Testis (tissue), 3 donors: ENCODE results near the gene SND1. TPM values are rescaled to one million over a fixed set of nuclear protein-coding genes. Genes with fewer than 3 reads are reported as not detected.
"Not testable (repeated sequence)": the region's sequence is repeated elsewhere in the genome, so short reads cannot be mapped to it uniquely, and the experiment has no call there.

ENCODE experiments used
- DNase-seq: peaks from one replicate; pipeline ENCODE4 v3.0.0-alpha.2; 2019
- H3K27ac ChIP-seq, 2 donors: fragments of 200-600 bp; sonication (generic); one replicate each; pipeline ENCODE4 v1.5.1; 2019
- H3K27me3 ChIP-seq: fragments of 200-600 bp; sonication (generic); one replicate; pipeline ENCODE4 v1.5.1; 2019
- H3K36me3 ChIP-seq: fragments of 200-600 bp; sonication (generic); one replicate; pipeline ENCODE4 v1.5.1; 2017; ENCODE audit warnings: low read depth; ENCODE audit errors: missing control alignments
- H3K4me1 ChIP-seq: fragments of 200-600 bp; sonication (generic); one replicate; pipeline ENCODE4 v1.5.1; 2019
- H3K4me3 ChIP-seq, 2 donors: fragments of 200-600 bp; sonication (generic); one replicate each; pipeline ENCODE4 v1.5.1; 2017 to 2019
- H3K9me3 ChIP-seq: fragments of 200-600 bp; sonication (generic); one replicate; pipeline ENCODE4 v1.5.1; 2017
- POLR2A ChIP-seq: fragments of 450-650 bp; IDR thresholded peaks from one replicate; pipeline ENCODE4 v1.6.1; 2017; ENCODE audit warnings: antibody characterized with exemption, mild to moderate bottlenecking, moderate library complexity
- WGBS, 2 donors: methylation state at CpG; one replicate each; pipeline ENCODE4 v1.1.5; 2018; 5-methylcytosine and 5-hydroxymethylcytosine counted together
- intact Hi-C: fragments of 100-400 bp; cut with DNase I; formaldehyde crosslinking; loops from one replicate; pipeline ENCODE4 v1.15.1; 2023; ENCODE audit warnings: low total_unique reads
- polyA plus RNA-seq: library from polyadenylated mRNA; stranded (reverse); fragments of 350-450 nt; fragmentation: Illumina TruSeq; extraction: RNeasy Lipid Tissue Mini Kit (QIAGEN cat#74804); gene quantifications from one replicate; pipeline ENCODE4 v1.2.3, GENCODE V29; 2014; ENCODE audit warnings: low read depth, low replicate concordance; ENCODE audit not compliant: insufficient read depth
- total RNA-seq, 2 donors: library from RNA; depleted of rRNA; stranded (reverse); fragments of >200 nt; gene quantifications; one replicate each; pipeline ENCODE4 v1.2.3, GENCODE V29; 2016
- TF ChIP-seq, protein P1 (sequence below), 3 experiments: fragments of 450-650 bp in 2 of 3; fragments of 200-600 bp in 1 of 3; sonication (generic) in 1 of 3; IDR thresholded peaks; one replicate each; pipeline ENCODE4 v1.5.1; 2016 to 2019; ENCODE audit warnings: antibody characterized with exemption in 3 of 3, mild to moderate bottlenecking in 2 of 3, moderate library complexity in 1 of 3

The SND1 gene
- total and polyA plus RNA-seq, 3 donors from 2014 or later, result 132 to 207 (median 179) TPM

DNA sequence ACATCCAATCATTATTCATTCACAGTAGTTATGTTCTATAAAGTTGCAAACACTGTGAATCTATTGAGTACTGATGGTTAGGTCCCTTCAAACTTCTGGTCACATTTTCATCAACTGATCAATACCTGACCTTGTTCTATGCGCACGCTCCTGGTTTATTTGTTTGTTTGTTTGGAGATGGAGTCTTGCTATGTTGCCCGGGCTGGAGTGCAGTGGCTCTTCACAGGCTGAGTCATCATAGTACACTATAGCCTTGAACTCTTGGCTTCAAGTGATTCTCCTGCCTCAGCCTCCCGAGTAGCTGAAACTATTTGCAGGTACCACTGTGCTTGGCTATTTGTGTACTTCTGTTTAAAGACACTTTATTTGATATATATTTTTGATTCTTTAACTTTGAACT is 19.3 kb downstream of the SND1 start:
- 68 to 78% methylated on average over 4 of the region's 4 CpGs for WGBS, 2 donors
- DNase-seq, result no peak
- no peak for TF ChIP-seq POLR2A
- Histone ChIP-seq H3K4me3 (no peak overlapping the region), H3K4me1 (no peaks in the 10 kb centered on the region), H3K36me3 (no peaks in the 10 kb centered on the region), H3K27me3 (no peaks in the 10 kb centered on the region), H3K9me3 (no peaks in the 10 kb centered on the region), H3K27ac (no peak overlapping the region)
- intact Hi-C loops, result no loop called here

DNA sequence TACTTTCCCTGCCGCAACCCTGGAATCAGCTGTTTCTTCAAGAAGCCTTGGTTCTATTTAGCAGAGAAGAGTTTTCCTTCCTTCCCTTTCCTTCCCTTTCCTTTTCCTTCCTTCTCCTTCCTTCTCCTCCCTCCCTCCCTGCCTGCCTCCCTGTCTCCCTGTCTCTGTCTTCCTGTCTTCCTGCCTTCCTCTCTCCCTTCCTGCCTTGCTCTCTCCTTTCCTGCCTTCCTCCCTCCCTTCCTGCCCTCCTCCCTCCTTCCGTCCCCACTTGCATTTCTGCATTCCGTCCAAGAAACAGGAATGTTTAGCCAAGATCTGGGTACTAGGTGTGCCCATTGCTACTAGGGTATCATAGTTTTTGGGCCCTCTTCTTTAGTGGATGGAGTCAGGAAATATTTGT is 21.9 kb downstream of the SND1 start:
- Histone ChIP-seq H3K9me3 (no peaks in the 10 kb centered on the region), H3K4me1 (no peaks in the 10 kb centered on the region), H3K36me3 (no peaks in the 10 kb centered on the region), H3K27me3 (no peaks in the 10 kb centered on the region), H3K4me3 (no peak overlapping the region), H3K27ac (no peak overlapping the region)
- WGBS, 2 donors, result 38 to 44% methylated on average over 3 of the region's 3 CpGs
- no peak for DNase-seq
- intact Hi-C loops, result no loop called here
- no peak for TF ChIP-seq POLR2A
- TF ChIP-seq, protein P1, sequence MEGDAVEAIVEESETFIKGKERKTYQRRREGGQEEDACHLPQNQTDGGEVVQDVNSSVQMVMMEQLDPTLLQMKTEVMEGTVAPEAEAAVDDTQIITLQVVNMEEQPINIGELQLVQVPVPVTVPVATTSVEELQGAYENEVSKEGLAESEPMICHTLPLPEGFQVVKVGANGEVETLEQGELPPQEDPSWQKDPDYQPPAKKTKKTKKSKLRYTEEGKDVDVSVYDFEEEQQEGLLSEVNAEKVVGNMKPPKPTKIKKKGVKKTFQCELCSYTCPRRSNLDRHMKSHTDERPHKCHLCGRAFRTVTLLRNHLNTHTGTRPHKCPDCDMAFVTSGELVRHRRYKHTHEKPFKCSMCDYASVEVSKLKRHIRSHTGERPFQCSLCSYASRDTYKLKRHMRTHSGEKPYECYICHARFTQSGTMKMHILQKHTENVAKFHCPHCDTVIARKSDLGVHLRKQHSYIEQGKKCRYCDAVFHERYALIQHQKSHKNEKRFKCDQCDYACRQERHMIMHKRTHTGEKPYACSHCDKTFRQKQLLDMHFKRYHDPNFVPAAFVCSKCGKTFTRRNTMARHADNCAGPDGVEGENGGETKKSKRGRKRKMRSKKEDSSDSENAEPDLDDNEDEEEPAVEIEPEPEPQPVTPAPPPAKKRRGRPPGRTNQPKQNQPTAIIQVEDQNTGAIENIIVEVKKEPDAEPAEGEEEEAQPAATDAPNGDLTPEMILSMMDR (IDR thresholded peaks at IDR 0.05), result no peak

DNA sequence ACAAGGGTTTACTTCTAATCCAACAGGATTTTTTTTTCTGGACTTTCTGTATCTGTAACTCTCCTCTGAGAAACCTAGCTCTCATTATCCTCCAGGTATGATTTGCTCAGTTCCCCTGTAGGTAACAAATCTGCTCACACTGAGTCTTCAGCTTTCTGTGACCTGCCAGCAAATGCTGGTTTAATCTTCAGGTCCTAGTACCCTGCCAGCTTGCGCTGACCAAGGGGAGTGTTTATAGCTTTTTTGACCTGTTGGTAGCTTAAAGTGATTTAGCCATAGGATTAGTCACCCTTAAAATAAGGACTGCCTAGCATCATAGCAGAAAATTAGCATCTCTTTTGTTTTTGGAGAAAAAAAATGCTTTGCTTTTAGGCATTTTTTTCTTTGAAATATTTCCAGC is 22.4 kb downstream of the SND1 start:
- WGBS, 2 donors, result 74 to 80% methylated on average over 1 of the region's 1 CpG
- no peaks in the 10 kb centered on the region for H3K27me3 ChIP-seq
- H3K4me3 ChIP-seq, result no peak overlapping the region
- TF ChIP-seq, protein P1 (IDR thresholded peaks at IDR 0.05), result no peak
- TF ChIP-seq POLR2A, result no peak
- intact Hi-C loops, result no loop called here
- H3K9me3 ChIP-seq, result no peaks in the 10 kb centered on the region
- H3K27ac ChIP-seq, result no peak overlapping the region
- H3K4me1 ChIP-seq, result no peaks in the 10 kb centered on the region
- H3K36me3 ChIP-seq, result no peaks in the 10 kb centered on the region
- DNase-seq, result no peak

DNA sequence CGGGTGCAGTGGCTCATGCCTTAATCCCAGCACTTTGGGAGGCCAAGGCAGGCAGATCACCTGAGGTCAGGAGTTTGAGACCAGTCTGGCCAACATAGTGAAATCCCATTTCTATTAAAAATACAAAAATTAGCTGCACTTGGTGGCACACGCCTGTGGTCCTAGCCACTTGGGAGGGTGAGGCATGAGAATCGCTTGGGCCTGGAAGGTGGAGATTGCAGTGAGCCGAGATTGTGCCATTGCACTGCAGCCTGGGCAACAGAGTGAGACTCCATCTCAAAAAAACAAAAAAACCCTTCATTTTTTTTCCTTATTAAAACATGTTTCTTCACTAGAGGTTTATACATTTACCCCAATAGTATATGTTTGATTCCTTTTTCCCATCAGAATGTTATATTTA is 22.9 kb downstream of the SND1 start:
- intact Hi-C loops, H3K27ac ChIP-seq: not testable (repeated sequence)
- 68 to 73% methylated on average over 4 of the region's 4 CpGs for WGBS, 2 donors

DNA sequence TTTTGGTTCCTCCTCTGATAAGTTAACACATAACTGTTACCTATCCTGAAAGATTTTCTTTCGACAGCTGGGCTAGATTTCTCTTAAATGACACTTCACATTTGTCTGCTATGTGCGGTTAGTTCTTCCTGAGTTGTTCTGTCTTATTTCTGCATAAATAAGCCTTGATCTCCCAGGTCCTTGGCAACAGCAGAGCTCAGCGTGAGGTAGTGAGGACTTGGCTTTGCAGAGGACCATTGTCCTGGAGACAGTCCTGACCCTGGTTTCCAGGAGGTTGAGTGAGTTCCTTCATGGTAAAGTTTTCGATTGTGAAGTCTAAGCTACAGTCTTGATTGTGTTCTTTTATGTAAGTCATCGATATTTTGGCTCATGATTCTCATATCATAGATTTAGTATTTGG is 23.7 kb downstream of the SND1 start:
- H3K27ac ChIP-seq, result no peak overlapping the region
- intact Hi-C loops, result no loop called here
- H3K36me3 ChIP-seq, result no peaks in the 10 kb centered on the region
- TF ChIP-seq, protein P1 (IDR thresholded peaks at IDR 0.05), result no peak
- no peak for TF ChIP-seq POLR2A
- H3K9me3 ChIP-seq, result no peaks in the 10 kb centered on the region
- H3K27me3 ChIP-seq, result no peaks in the 10 kb centered on the region
- H3K4me3 ChIP-seq, result no peak overlapping the region
- no peaks in the 10 kb centered on the region for H3K4me1 ChIP-seq
- WGBS, 2 donors, result 81 to 88% methylated on average over 5 of the region's 5 CpGs
- DNase-seq, result no peak

More for the DNA sequence above, 22.9 kb downstream of the SND1 start:
- not testable (repeated sequence) for DNase-seq, H3K27me3 ChIP-seq, H3K9me3 ChIP-seq, H3K4me1 ChIP-seq, H3K36me3 ChIP-seq, H3K4me3 ChIP-seq

DNA sequence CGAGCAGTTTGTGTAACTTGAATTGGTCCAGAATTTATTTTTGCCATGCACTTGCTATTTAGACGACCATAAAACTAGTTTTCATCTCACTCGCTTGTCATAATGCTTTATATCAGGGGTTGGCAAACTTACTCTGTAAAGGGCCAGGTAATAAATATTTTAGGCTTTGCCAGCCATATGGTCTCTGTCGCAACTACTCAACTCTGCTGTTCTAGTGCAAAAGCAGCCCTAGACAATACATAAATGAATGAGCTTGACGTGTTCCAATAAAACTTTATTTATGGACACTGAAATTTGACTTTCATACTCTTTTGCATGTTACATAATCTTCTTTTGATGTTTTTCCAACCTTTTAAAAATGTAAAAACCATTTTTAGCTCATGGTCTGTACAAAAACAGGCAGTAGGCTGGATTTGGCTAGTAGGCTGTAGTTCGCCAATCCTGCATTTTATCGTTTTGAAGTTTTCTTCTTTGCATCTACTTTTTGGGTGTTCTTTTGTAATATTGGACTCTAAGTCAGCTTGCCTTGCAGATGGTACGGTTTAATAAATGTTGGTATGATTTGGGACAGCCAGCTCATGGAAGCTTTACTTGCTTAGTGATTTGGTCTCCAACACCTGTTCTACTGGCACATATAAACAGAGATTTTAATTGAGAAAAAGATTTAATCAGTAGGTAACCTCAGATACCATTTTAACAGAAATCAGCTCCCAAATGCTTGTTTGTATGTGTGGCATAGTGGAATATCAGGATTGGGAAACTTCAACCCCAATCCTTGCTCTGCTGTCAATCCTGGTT is 25.6 kb downstream of the SND1 start:
- Histone ChIP-seq H3K27ac (no peak overlapping the region), H3K9me3 (no peaks in the 10 kb centered on the region), H3K4me3 (no peak overlapping the region), H3K4me1 (no peaks in the 10 kb centered on the region), H3K36me3 (no peaks in the 10 kb centered on the region), H3K27me3 (no peaks in the 10 kb centered on the region)
- intact Hi-C loops, result no loop called here
- no peak for DNase-seq
- no peak for TF ChIP-seq POLR2A
- TF ChIP-seq, protein P1 (IDR thresholded peaks at IDR 0.05), result no peak
- WGBS, 2 donors, result 85 to 92% methylated on average over 8 of the region's 8 CpGs
